ENCODE results near the gene CBX8. TPM values are rescaled to one million over a fixed set of nuclear protein-coding genes. Genes with fewer than 3 reads are reported as not detected.
A peak's percentile ranks its signal among the peaks of the same experiment; 100 is the strongest.
"Not testable (repeated sequence)": the region's sequence is repeated elsewhere in the genome, so short reads cannot be mapped to it uniquely, and the experiment has no call there.

The CBX8 gene
- total RNA-seq, 2 experiments from 2014 or later: 5.3 to 6.5 TPM

GRCh38 chr17:79775632-79776031 lies 21.2 kb downstream of the CBX8 start:
- POLR2A ChIA-PET: interaction anchor here (1.6 kb wide), 1 partner anchor 23 kb away, joined by 5 read pairs; no protein-coding TSS in a partner anchor
- intact Hi-C loops (cut with DNase I, micrococcal nuclease): no loop called here
- Histone ChIP-seq H3K27ac (ENCODE audit: low read depth in 1 of 2, low read length in 2 of 2) (no peak overlapping the region), H3K4me1 (ENCODE audit: insufficient read depth, low read length) (peaks cover 21% of the 10 kb centered on the region), H3K4me3 (ENCODE audit: low read length) (no peak overlapping the region), H3K9me3 (ENCODE audit: control insufficient read depth in 1 of 2, insufficient read depth in 1 of 2, low read length in 2 of 2) (peaks cover 0 to 12% of the 10 kb centered on the region in 2 experiments), H3K36me3 (ENCODE audit: insufficient read depth, low read length) (no peaks in the 10 kb centered on the region), H3K27me3 (ENCODE audit: control insufficient read depth in 1 of 2, insufficient read depth in 2 of 2, low read length in 2 of 2) (peaks cover 49 to 65% of the 10 kb centered on the region in 2 experiments)
- DNase-seq (no peak), ATAC-seq (ENCODE audit: poor library complexity) (no peak)
- peaks cover 77% of the 10 kb centered on the region for H3K27me3 Mint-ChIP-seq
- no peaks in the 10 kb centered on the region for H3K9me3 Mint-ChIP-seq
- peaks cover 18% of the 10 kb centered on the region for H3K4me1 Mint-ChIP-seq (ENCODE audit: low read depth)
- CTCF ChIA-PET: interaction anchor here (1.0 to 1.1 kb wide), 3 partner anchors 14 to 69 kb away, joined by 3 to 4 read pairs (median 4); no protein-coding TSS in a partner anchor
- H3K36me3 Mint-ChIP-seq (ENCODE audit: low read depth): no peaks in the 10 kb centered on the region
- no peak overlapping the region for H3K27ac Mint-ChIP-seq
- TF ChIP-seq, protein P1, sequence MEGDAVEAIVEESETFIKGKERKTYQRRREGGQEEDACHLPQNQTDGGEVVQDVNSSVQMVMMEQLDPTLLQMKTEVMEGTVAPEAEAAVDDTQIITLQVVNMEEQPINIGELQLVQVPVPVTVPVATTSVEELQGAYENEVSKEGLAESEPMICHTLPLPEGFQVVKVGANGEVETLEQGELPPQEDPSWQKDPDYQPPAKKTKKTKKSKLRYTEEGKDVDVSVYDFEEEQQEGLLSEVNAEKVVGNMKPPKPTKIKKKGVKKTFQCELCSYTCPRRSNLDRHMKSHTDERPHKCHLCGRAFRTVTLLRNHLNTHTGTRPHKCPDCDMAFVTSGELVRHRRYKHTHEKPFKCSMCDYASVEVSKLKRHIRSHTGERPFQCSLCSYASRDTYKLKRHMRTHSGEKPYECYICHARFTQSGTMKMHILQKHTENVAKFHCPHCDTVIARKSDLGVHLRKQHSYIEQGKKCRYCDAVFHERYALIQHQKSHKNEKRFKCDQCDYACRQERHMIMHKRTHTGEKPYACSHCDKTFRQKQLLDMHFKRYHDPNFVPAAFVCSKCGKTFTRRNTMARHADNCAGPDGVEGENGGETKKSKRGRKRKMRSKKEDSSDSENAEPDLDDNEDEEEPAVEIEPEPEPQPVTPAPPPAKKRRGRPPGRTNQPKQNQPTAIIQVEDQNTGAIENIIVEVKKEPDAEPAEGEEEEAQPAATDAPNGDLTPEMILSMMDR (IDR thresholded peaks at IDR 0.05): no peak
- H3K4me3 Mint-ChIP-seq: peak overlapping the region; percentile 20

DNA sequence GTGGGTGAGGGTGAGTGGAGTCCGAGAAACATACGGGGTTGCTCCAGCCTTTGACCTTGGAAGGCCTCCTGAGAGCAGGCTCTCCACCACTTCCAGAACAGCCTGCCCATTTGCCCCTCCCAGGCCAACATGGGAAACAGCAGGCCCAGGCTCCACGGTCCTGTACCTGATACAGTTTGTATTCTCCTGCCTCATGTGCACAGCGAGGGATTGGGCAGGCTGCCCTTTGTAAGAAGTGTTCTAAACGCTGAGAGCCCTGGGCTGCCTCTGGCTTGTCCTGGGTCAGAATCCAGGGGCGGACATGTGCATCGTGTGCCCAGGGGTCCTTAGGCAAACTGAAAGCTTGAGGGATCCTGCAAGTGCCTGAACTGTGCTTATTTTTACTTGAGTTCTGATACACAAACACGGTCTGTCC lies 22.3 kb downstream of the CBX8 start:
- CTCF ChIA-PET: interaction anchor here (1.0 to 1.1 kb wide), 2 partner anchors 15 to 33 kb away, joined by 3 to 4 read pairs; no protein-coding TSS in a partner anchor
- no peak overlapping the region for H3K4me3 Mint-ChIP-seq
- peaks cover 47 to 62% of the 10 kb centered on the region in 2 experiments for H3K27me3 ChIP-seq (ENCODE audit: control insufficient read depth in 1 of 2, insufficient read depth in 2 of 2, low read length in 2 of 2)
- H3K27ac Mint-ChIP-seq: no peak overlapping the region
- no peak overlapping the region for H3K27ac ChIP-seq (ENCODE audit: low read depth in 1 of 2, low read length in 2 of 2)
- intact Hi-C loops (cut with DNase I, micrococcal nuclease): no loop called here
- ATAC-seq (ENCODE audit: poor library complexity) (no peak), DNase-seq (no peak)
- peaks cover 21% of the 10 kb centered on the region for H3K4me1 ChIP-seq (ENCODE audit: insufficient read depth, low read length)
- TF ChIP-seq, protein P1 (IDR thresholded peaks at IDR 0.05): no peak
- H3K4me3 ChIP-seq (ENCODE audit: low read length): no peak overlapping the region
- peaks cover 74% of the 10 kb centered on the region for H3K27me3 Mint-ChIP-seq
- POLR2A ChIA-PET: interaction anchor here (1.1 kb wide), 1 partner anchor 60 kb away, joined by 4 read pairs; no protein-coding TSS in a partner anchor
- no peaks in the 10 kb centered on the region for H3K9me3 Mint-ChIP-seq
- H3K36me3 Mint-ChIP-seq (ENCODE audit: low read depth): no peaks in the 10 kb centered on the region
- H3K4me1 Mint-ChIP-seq (ENCODE audit: low read depth): peaks cover 18% of the 10 kb centered on the region
- no peaks in the 10 kb centered on the region for H3K36me3 ChIP-seq (ENCODE audit: insufficient read depth, low read length)
- H3K9me3 ChIP-seq (ENCODE audit: control insufficient read depth in 1 of 2, insufficient read depth in 1 of 2, low read length in 2 of 2): peaks cover 0 to 10% of the 10 kb centered on the region in 2 experiments

GRCh38 chr17:79772726-79773125 lies 24.2 kb downstream of the CBX8 start:
- H3K4me1 Mint-ChIP-seq (ENCODE audit: low read depth); H3K9me3 Mint-ChIP-seq; H3K36me3 Mint-ChIP-seq (ENCODE audit: low read depth); H3K4me3 ChIP-seq (ENCODE audit: low read length); H3K36me3 ChIP-seq (ENCODE audit: insufficient read depth, low read length); intact Hi-C loops (cut with DNase I, micrococcal nuclease); H3K4me3 Mint-ChIP-seq; ATAC-seq (ENCODE audit: poor library complexity); POLR2A ChIA-PET; H3K4me1 ChIP-seq (ENCODE audit: insufficient read depth, low read length); H3K27ac Mint-ChIP-seq; H3K27ac ChIP-seq (ENCODE audit: low read depth in 1 of 2, low read length in 2 of 2); DNase-seq; H3K9me3 ChIP-seq (ENCODE audit: control insufficient read depth in 1 of 2, insufficient read depth in 1 of 2, low read length in 2 of 2): not testable (repeated sequence)
- CTCF ChIA-PET: interaction anchor here (1.4 kb wide), 1 partner anchor 31 kb away, joined by 4 read pairs; no protein-coding TSS in a partner anchor
- peaks cover 38 to 57% of the 10 kb centered on the region in 2 experiments for H3K27me3 ChIP-seq (ENCODE audit: control insufficient read depth in 1 of 2, insufficient read depth in 2 of 2, low read length in 2 of 2)
- peaks cover 75% of the 10 kb centered on the region for H3K27me3 Mint-ChIP-seq

- Mint-ChIP-seq H3K4me1 (ENCODE audit: low read depth) (no peaks in the 10 kb centered on the region), H3K27ac (no peak overlapping the region), H3K27me3 (peaks cover 70% of the 10 kb centered on the region), H3K36me3 (ENCODE audit: low read depth) (no peaks in the 10 kb centered on the region), H3K9me3 (no peaks in the 10 kb centered on the region), H3K4me3 (no peak overlapping the region)
- Histone ChIP-seq H3K4me1 (ENCODE audit: insufficient read depth, low read length) (no peaks in the 10 kb centered on the region), H3K36me3 (ENCODE audit: insufficient read depth, low read length) (no peaks in the 10 kb centered on the region), H3K9me3 (ENCODE audit: control insufficient read depth in 1 of 2, insufficient read depth in 1 of 2, low read length in 2 of 2) (no peaks in the 10 kb centered on the region), H3K27ac (ENCODE audit: low read depth in 1 of 2, low read length in 2 of 2) (no peak overlapping the region), H3K27me3 (ENCODE audit: control insufficient read depth in 1 of 2, insufficient read depth in 2 of 2, low read length in 2 of 2) (peaks cover 26 to 44% of the 10 kb centered on the region in 2 experiments), H3K4me3 (ENCODE audit: low read length) (no peak overlapping the region)
- intact Hi-C loops (cut with DNase I, micrococcal nuclease): no loop called here
- POLR2A ChIA-PET: no interaction called here
- DNase-seq: no peak
- TF ChIP-seq, protein P1 (IDR thresholded peaks at IDR 0.05): no peak
- CTCF ChIA-PET: interaction anchor here (1.1 kb wide), 1 partner anchor 18 kb away, joined by 3 read pairs; no protein-coding TSS in a partner anchor
- ATAC-seq (ENCODE audit: poor library complexity): no peak
Observed at GRCh38 chr17:79771276-79771675, 25.6 kb downstream of the CBX8 start.
